Calu3 (cell line): ENCODE results near the gene PTGES2. TPM values are rescaled to one million over a fixed set of nuclear protein-coding genes. Genes with fewer than 3 reads are reported as not detected.
"Not testable (repeated sequence)": the region's sequence is repeated elsewhere in the genome, so short reads cannot be mapped to it uniquely, and the experiment has no call there.

ENCODE experiments used
- BruUV-seq: library from RNA; stranded (reverse); fragments of 400-500 nt; replicated peaks from 2 replicates; lab custom pipeline; 2021; lab: Mats Ljungman, UMichigan
- CTCF ChIA-PET: fragments of 300-600 bp; sonication (Branson Sonifier 250); formaldehyde crosslinking; loops from one replicate; lab custom pipeline; 2022; ENCODE audit warnings: antibody characterized with exemption; lab: Charles Lee
- DNase-seq: peaks from one replicate; pipeline ENCODE4 v3.0.0; 2022
- H3K27ac Mint-ChIP-seq: one replicate; pipeline ENCODE4 v1.8.0; 2022; ENCODE audit warnings: mixed read lengths; ENCODE audit not compliant: unreplicated experiment
- H3K27me3 Mint-ChIP-seq: one replicate; pipeline ENCODE4 v1.8.0; 2022; ENCODE audit warnings: mixed read lengths; ENCODE audit not compliant: unreplicated experiment
- H3K36me3 Mint-ChIP-seq: one replicate; pipeline ENCODE4 v1.8.0; 2022; ENCODE audit warnings: mild to moderate bottlenecking, moderate library complexity, mixed read lengths; ENCODE audit not compliant: insufficient read depth, unreplicated experiment
- H3K4me1 Mint-ChIP-seq: one replicate; pipeline ENCODE4 v1.8.0; 2022; ENCODE audit warnings: mild to moderate bottlenecking, low read depth, mixed read lengths; ENCODE audit not compliant: unreplicated experiment
- H3K4me3 Mint-ChIP-seq: one replicate; pipeline ENCODE4 v1.8.0; 2022; ENCODE audit warnings: mild to moderate bottlenecking, low read depth, moderate library complexity, mixed read lengths; ENCODE audit not compliant: unreplicated experiment
- H3K9me3 Mint-ChIP-seq: one replicate; pipeline ENCODE4 v1.8.0; 2022; ENCODE audit warnings: low read depth, mixed read lengths; ENCODE audit not compliant: unreplicated experiment
- intact Hi-C: fragments of 100-400 bp; cut with micrococcal nuclease; formaldehyde crosslinking; loops from one replicate; pipeline ENCODE4 v1.10.0; 2022; ENCODE audit not compliant: unreplicated experiment
- total RNA-seq: library from RNA; stranded (reverse); gene quantifications from 2 replicates; pipeline ENCODE4 v1.2.3, GENCODE V29; 2022
- TF ChIP-seq, protein P1 (sequence below): fragments of 200-600 bp; IDR thresholded peaks from one replicate; pipeline ENCODE4 v1.8.0; 2022; ENCODE audit warnings: antibody characterized with exemption; ENCODE audit not compliant: unreplicated experiment

The PTGES2 gene
- total RNA-seq, 1 experiment from 2014 or later, result 137 TPM

DNA sequence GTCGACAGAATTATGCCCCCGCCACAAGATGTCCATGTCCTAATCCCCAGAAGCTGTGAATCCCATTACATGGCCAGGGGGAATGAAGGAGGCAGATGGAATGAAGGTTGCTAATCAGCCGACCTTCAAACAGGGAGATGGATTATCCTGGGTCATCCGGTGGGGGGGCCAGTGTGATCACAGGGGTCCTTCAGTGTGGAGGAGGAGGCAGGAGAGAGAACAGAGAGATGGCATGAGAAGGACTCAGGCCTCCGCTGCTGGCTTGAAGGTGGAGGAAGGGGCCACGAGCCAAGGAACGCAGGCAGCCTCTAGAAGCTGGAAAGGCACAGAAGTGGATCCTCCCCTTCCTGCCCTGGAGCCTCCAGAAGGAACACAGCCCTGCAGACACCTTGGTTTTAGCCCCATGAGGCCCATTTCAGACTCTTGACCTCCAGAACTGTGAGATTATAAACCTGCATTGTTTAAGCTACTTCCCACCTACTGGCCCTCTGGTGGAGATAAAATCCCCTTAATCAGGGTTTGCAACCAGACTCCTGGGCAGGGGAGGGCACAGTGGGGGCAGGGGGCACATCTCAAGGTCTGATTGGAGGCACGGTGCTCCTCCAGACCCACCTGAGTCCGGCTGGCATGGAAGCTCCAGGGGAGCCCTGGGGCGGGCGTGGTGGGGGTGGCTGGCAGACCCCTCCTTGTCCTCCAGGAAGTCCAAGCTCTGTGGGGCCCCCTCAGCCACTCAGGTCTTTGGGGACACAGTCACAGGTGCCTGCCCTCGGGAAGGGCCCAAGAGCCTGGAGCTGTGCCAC, 13.8 kb downstream of the PTGES2 start:
- Mint-ChIP-seq H3K4me3 (no peak overlapping the region), H3K9me3 (no peaks in the 10 kb centered on the region), H3K36me3 (peaks cover 64% of the 10 kb centered on the region), H3K27ac (peak overlapping the region; percentile 77), H3K4me1 (peaks cover 16% of the 10 kb centered on the region), H3K27me3 (no peaks in the 10 kb centered on the region)
- TF ChIP-seq, protein P1, sequence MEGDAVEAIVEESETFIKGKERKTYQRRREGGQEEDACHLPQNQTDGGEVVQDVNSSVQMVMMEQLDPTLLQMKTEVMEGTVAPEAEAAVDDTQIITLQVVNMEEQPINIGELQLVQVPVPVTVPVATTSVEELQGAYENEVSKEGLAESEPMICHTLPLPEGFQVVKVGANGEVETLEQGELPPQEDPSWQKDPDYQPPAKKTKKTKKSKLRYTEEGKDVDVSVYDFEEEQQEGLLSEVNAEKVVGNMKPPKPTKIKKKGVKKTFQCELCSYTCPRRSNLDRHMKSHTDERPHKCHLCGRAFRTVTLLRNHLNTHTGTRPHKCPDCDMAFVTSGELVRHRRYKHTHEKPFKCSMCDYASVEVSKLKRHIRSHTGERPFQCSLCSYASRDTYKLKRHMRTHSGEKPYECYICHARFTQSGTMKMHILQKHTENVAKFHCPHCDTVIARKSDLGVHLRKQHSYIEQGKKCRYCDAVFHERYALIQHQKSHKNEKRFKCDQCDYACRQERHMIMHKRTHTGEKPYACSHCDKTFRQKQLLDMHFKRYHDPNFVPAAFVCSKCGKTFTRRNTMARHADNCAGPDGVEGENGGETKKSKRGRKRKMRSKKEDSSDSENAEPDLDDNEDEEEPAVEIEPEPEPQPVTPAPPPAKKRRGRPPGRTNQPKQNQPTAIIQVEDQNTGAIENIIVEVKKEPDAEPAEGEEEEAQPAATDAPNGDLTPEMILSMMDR, result no peak
- no TSS peak for BruUV-seq
- DNase-seq, result no peak
- intact Hi-C loops, result no loop called here
- CTCF ChIA-PET, result no interaction called here

DNA sequence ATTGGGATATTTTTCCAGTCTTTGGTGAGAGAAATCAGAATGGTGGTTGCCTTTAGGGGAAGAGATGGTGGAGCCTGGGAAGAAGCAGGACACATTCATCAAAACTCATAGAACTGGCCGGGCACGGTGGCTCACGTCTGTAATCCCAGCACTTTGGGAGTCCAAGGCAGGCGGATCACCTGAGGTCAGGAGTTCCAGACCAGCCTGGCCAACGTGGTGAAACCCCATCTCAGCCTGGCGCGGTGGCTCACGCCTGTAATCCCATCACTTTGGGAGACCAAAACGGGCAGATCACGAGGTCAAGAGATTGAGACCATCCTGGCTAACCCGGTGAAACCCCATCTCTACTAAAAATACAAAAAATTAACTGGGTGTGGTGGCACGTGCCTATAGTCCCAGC, 15.8 kb downstream of the PTGES2 start:
- DNase-seq, H3K27me3 Mint-ChIP-seq, BruUV-seq, H3K9me3 Mint-ChIP-seq, intact Hi-C loops, CTCF ChIA-PET, H3K4me3 Mint-ChIP-seq, H3K27ac Mint-ChIP-seq: not testable (repeated sequence)
- Mint-ChIP-seq H3K4me1 (peaks cover 16% of the 10 kb centered on the region), H3K36me3 (peaks cover 69% of the 10 kb centered on the region)

DNA sequence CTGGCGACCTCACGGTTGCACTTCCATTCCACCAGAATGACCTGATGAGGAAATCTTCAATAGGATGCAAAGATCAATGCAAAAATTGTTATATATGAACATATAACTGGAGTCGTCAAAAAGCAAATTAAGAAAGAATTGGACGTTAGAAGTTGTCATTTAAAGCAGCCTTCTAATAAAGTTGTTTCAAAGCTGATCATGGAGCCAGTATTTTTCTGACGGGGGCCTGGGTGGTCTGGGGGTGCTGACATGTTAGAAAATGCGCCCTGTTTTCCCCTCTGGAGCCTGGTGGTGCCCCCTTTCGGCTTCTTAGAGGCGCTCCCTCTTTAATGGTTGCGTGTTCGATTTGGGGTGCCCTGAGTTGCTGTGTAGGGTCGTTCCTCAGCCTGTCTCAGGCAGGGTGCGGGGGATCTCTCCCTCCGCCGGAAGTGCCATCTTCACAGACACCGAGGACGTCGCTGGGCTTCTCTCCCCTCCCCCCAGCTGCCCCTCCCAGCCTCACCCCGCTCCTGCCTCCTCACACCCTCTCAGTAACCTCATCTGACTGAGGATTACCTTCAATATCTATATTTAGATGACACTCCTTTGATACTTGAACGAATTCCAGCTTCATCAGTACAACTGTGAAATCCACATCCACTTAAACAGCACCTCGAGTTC, 18.3 kb downstream of the PTGES2 start:
- Mint-ChIP-seq H3K4me1 (no peaks in the 10 kb centered on the region), H3K27me3 (no peaks in the 10 kb centered on the region), H3K36me3 (peaks cover 64% of the 10 kb centered on the region), H3K4me3 (no peak overlapping the region), H3K27ac (peak overlapping the region; percentile 9), H3K9me3 (no peaks in the 10 kb centered on the region)
- no peak for DNase-seq
- intact Hi-C loops, result no loop called here
- TF ChIP-seq, protein P1, result no peak
- no TSS peak for BruUV-seq
- CTCF ChIA-PET, result no interaction called here

DNA sequence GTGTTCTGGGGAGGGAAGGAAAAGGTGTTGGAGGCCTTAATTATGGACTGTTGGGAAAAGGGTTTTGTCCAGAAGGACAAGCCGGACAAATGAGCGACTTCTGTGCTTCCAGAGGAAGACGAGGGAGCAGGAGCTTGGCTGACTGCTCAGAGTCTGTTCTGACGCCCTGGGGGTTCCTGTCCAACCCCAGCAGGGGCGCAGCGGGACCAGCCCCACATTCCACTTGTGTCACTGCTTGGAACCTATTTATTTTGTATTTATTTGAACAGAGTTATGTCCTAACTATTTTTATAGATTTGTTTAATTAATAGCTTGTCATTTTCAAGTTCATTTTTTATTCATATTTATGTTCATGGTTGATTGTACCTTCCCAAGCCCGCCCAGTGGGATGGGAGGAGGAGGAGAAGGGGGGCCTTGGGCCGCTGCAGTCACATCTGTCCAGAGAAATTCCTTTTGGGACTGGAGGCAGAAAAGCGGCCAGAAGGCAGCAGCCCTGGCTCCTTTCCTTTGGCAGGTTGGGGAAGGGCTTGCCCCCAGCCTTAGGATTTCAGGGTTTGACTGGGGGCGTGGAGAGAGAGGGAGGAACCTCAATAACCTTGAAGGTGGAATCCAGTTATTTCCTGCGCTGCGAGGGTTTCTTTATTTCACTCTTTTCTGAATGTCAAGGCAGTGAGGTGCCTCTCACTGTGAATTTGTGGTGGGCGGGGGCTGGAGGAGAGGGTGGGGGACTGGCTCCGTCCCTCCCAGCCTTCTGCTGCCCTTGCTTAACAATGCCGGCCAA, 19.1 kb downstream of the PTGES2 start:
- CTCF ChIA-PET, result no interaction called here
- Mint-ChIP-seq H3K27me3 (no peaks in the 10 kb centered on the region), H3K36me3 (peaks cover 67% of the 10 kb centered on the region), H3K4me1 (no peaks in the 10 kb centered on the region), H3K4me3 (no peak overlapping the region), H3K27ac (peak overlapping the region; percentile 85), H3K9me3 (no peaks in the 10 kb centered on the region)
- TF ChIP-seq, protein P1, result no peak
- intact Hi-C loops, result no loop called here
- DNase-seq, result no peak
- BruUV-seq, result no TSS peak
